GM13977 (cell line): ENCODE data around the gene OSBPL3.

Experiments
- DNase-seq: peaks from one replicate; pipeline ENCODE4 v3.0.0; 2012; ENCODE audit warnings: low spot score
- CTCF ChIP-seq: IDR thresholded peaks from 2 replicates; pipeline ENCODE4 v1.5.1; 2012; ENCODE audit warnings: mild to moderate bottlenecking, control low read depth; ENCODE audit not compliant: insufficient read depth; ENCODE audit errors: extremely low read depth, missing control alignments
- in situ Hi-C: fragments of 300-500 bp; cut with MboI; formaldehyde crosslinking; loops from one replicate; pipeline ENCODE4 v1.12.0; 2022; ENCODE audit warnings: low sequenced_read_pairs, low pct_unique_long_range_greater_than_20kb, mixed read lengths, inconsistent platforms; ENCODE audit not compliant: unreplicated experiment

The OSBPL3 gene

DNA sequence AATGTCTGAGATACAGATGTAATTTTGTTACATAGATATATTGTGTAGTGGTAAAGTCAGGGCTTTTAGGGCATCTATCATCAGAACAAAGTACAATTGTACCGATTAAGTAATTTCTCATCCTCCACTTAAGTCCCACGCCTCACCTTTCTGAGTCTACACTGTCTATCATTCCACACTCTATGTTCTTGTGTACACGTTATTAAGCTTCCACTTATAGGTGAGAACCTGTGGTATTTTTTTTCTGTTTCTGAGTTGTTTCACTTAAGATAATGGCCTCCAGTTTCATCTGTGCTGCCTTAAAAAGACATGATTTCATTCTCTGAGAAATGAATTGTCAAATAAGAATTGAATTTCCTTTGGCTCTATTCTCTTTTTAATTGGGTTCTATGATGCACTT, 15.5 kb upstream of the OSBPL3 start:
- DNase-seq: no peak
- in situ Hi-C loops: no loop called here
- no peak for TF ChIP-seq CTCF

- no peak for DNase-seq
- in situ Hi-C loops: no loop called here
- no peak for TF ChIP-seq CTCF
Observed at GRCh38 chr7:24992314-24992713, 12.3 kb upstream of the OSBPL3 start.

GRCh38 chr7:24991353-24991752, 11.4 kb upstream of the OSBPL3 start:
- TF ChIP-seq CTCF: no peak
- DNase-seq: no peak
- in situ Hi-C loops: no loop called here

DNA sequence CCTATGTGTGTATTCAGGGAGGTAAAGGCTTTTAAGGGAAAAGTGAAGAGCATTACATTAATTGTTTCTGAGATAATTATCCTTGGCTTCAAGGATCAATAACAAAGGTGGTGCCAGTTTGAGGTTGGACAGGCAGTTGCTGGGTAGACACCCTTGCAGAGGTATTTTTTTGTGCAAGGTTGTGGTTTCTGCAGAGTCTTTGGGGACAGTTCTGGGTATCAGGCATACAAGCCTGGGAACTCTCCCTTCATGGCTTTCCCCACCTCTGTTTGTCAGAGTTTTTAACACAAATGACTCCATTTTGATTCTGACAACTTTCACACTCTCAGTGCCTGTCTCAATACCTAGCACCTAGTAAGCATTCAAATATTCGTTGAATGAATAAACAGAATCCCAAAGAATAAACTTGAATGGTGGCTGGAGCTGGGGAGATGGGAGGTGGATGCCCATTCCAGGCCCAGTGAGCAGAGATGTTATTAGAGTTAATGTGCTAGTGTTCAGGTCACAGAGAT, 7.4 kb upstream of the OSBPL3 start:
- no peak for DNase-seq
- no peak for TF ChIP-seq CTCF
- in situ Hi-C loops: loop anchor here (10.0 kb wide), 2 partner anchors 77 to 153 kb away; no protein-coding TSS in a partner anchor

GRCh38 chr7:24982917-24983316, 2.9 kb upstream of the OSBPL3 start:
- no peak for DNase-seq
- in situ Hi-C loops: loop anchor here (10.0 kb wide), 2 partner anchors 82 to 148 kb away; no protein-coding TSS in a partner anchor
- TF ChIP-seq CTCF: peak; percentile 35

- in situ Hi-C loops: loop anchor here (10.0 kb wide), 2 partner anchors 83 to 147 kb away; no protein-coding TSS in a partner anchor
- TF ChIP-seq CTCF: no peak
- peak; percentile 38 for DNase-seq
Observed at GRCh38 chr7:24981171-24981951, 1.4 kb upstream of the OSBPL3 start.
